AG08395 (cell line): ENCODE measurements around the gene CDK7.
A peak's percentile ranks its signal among the peaks of the same experiment; 100 is the strongest.
"Not testable (repeated sequence)": the region's sequence is repeated elsewhere in the genome, so short reads cannot be mapped to it uniquely, and the experiment has no call there.

Experiments used
- DNase-seq: peaks from one replicate; pipeline ENCODE4 v3.0.0; 2012; ENCODE audit warnings: mixed read lengths, low spot score

The CDK7 gene

DNA sequence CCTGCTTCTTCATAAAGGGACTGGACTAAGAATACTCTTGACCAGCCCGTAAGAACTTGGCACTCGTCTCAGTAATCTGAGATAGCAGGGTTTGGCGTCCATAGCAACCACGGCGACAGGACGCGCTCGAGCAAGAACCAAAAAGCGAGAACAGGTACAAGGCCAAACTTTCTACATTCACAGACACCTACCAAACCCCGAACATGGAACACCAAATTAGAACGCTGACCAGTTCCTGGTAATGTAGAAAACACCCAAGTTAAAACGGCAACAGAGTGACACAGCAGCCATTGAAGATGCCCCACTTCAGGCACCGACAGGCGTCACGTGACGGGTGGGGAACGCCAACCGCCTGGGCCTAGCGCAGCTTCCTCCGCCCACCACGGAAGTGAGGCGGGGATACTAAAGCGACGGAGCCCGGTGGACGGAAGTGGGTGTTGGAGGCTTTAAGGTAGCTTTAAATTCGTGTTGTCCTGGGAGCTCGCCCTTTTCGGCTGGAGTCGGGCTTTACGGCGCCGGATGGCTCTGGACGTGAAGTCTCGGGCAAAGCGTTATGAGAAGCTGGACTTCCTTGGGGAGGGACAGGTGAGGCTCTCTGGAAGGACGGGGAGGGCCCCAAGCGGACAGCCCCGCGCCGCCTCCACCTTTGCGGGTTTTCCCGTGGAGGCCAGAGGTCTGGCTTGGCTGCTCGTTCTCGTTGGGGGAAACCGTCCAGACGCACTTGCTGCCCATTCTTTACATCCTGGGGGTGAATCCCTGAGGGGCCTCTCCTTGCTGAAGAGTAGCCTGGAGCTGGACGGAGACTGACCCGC lies at the start of gene CDK7:
TSS of gene CDK7 (plus strand) at position 430 of the 812 bp plus-strand sequence. CDS start at position 520, 90 bp downstream.
- DNase-seq = peak; percentile 97

DNA sequence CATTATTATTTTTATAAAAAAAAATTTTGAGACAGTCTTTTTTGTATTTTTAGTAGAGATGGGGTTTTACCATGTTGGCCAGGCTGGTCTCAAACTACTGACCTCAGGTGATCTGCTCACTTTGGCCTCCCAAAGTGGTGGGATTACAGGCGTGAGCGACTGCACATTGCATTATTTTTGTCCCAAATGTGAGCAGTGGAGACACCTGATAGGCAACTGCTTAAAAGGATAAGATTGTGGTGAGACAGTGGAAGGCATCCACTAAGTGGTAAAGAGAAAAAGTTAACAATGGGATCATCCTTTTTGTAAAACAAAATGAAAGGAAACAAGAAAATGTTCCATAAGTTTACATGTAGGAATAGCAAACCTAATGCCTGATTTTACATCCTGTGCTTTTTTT lies 47.3 kb upstream of the CDK7 start:
- no peak for DNase-seq

DNA sequence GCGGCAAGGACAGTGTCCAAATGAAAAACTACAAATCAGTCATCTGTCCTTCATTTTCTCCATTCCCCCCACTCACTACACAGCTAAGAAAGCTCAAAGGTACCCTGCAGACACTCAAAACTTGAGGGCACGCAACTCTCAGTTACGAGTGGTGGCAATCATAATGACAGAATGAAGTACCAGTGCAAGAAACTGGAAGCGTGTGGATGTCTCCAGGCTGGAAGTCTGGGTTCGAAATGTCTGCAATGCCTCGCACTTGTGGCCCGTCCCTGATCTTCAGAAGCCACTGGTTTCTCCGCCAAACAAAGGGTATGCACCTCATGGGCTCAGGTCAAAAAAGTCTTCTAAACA lies 45.9 kb upstream of the CDK7 start:
- no peak for DNase-seq

DNA sequence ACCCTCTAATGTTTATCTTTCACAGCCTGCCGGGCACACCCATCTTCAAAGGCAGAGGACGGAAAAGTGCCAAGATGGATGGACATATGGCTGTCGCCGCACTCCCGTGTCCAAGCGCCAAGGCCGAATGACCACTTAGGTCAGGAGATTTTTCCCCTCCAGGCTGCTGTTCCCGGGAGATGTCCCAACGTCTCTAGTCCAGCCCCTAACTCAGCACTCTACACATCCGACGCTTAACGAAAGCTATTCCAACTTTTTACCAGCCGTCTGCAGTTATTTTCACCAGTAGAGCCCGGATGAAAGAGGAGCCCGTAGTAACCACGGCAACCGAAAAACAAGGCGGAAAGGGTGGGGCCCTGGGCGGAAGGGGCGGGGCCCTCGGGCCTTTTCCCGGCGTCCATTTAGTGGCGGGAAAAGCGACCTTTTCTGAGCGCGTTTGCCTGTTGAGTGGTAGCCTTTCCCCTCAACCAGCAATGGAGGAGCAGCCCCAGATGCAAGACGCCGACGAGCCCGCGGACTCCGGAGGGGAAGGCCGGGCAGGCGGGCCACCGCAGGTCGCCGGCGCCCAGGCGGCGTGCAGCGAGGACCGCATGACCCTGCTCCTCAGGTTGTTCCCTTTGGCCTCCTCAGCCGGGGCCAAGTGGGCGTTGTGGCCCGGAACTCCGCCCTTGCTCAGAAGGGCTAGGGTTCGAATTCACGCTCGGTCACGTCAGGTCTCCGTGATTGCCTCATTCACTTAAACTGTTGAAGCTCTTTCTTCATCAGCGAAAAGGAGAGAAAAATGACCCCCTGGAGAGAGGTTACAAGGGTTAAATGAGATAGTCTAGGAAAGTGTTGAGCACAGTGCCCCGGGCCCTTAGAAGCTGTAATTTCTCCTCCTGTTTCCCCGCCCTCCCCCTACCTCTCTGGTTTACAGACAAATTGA lies 45.3 kb upstream of the CDK7 start, which contains the start of gene CENPH:
TSS of gene CENPH (plus strand) at position 422 of the 925 bp plus-strand sequence. CDS start at position 474, 52 bp downstream.
- peak; percentile 96 for DNase-seq

DNA sequence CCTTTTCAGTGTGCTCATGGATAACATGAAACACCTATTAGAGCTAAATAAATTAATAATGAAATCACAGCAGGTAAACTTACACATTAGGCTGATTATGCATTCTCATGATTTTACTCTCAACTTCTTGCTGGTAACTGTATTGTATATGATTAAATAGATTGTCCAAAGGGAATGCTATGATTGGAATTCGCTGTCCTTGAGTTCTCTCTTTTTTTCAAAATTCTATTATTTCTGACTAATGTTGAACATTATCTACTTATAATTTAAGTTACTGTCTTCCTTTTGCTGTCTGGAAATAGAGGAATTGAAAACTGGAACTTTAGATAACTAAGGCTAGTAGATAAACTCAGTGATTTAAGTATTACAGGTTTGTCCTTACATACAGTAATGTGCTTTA lies 32.2 kb upstream of the CDK7 start:
- no peak for DNase-seq

DNA sequence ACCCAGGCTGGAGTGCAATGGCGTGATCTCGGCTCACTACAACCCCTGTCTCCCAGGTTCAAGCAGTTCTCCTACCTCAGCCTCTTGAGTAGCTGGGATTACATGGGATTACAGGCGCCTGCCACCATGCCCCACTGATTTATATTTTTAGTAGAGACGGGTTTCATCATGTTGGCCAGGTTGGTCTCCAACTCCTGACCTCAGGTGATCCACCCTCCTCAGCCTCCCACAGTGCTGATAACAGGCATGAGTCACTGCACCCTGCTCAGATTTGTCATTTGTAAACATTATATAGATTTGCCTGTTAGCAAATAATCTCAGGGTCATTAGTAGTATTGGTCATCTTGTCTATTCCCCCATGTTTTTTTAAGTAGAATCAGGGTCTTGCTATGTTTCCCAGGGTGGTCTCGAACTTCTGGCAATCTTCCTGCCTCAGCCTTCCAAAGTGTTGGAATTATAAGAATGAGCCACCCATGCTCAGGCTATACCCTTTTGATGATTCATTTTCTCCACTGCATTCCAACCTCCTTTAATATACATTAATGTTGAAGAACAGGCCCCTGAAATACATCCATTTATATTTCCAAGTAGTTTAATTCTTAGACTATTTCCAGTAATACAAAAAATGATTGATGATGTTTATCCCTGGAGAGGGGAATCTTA lies 28.0 kb upstream of the CDK7 start:
- DNase-seq = no peak

DNA sequence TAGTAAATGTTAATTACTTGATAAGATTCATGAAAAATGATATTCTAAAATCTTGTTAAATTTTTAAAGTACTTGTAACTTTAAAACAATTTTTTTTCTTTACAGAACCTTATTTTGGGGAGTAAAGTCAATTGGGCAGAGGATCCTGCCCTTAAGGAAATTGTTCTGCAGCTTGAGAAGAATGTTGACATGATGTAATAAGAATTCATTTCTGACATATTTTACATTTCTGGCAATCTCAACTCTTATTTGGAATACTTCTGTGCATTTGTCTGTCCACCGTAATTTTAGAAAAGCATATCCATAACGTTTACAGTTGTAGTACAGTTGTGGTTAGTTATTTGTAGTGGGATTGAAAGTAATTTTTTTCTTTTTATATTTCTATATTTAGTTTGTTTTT lies 25.1 kb upstream of the CDK7 start:
- no peak for DNase-seq

DNA sequence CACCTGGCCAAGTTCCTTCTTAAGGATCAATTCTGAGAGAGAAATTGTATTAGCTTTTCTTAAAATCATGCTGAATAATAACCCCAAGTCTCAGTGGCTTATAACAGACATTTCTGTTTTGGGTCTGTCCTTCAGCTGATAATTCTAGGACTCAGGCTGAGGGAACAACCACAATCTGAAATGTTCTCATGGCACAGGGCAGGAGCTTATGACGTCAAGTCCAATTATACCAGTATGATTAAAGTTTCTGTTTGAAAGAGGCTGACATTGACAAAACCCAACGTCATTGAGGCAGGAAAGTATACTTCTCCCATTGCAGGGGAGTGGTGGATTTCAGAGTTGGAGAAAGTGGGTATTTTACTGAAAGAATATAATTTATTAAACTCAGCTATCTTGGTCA lies 23.5 kb upstream of the CDK7 start:
- no peak for DNase-seq

DNA sequence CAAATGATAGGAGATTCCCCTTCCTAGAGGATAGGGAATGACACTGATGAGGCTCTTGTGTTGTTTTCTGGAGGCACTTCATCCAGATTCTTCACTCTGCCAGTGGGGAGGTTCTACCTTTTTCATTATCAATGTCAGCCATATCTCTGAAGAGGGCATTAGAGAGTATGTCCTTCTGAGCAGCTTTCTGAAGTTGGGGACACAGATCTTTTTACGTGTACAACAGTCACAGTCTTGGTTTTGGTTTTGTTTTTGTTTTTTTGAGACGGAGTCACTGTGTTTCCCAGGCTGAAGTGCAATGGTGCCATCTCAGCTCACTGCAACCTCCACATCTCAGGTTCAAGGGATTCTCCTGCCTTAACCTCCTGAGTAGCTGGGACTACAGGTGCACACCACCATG lies 22.7 kb upstream of the CDK7 start:
- no peak for DNase-seq

DNA sequence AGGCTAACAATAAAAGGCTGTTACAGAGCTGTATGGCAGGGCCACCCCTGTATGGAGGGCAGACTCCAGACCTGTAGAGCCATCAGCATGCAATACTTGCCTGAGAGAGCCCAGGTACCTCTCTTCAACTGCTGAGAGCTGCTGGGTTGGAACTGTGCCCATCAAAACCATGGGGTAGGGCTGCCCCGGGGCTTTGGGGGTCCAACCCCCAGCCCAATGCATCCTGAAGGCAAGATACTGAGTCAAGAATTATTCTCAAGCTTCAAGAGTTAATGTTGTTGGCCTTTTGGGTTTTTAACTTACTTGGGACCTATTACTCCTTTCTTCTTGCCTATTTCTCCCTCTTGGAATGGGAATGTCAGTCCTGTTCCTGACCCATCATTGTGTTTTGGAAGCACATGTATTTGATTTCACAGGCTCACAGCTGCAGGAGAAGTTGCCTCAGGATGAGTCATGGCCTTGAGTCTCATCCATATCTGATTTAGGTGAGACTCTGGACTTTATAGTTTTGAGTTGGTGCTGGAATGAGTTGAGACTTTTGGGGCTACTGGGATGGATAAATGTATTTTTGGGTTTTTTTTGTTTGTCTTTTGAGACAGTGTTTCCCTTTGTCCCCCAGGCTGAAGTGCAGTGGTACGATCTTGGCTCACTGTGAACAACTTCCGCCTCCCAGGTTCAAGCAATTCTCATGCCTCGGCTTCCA lies 21.0 kb upstream of the CDK7 start:
- DNase-seq = peak; percentile 36

DNA sequence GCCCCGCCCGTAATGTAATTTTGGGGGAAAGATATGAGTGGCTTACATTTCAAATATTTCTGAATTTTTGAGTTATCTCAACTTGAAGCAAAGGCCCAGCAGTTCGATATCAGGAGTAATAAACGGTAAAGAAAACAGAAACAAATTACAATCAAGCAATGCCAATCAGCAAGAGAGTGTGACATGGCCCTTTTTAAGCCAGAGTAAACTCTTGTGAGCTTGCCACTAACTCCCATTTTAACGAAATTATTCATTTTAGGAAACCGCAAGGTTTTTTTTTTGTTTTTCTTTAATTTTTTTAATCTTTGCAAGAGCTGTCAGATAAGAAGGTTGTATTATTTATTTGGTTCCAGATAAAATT lies 17.6 kb upstream of the CDK7 start:
- DNase-seq = no peak

DNA sequence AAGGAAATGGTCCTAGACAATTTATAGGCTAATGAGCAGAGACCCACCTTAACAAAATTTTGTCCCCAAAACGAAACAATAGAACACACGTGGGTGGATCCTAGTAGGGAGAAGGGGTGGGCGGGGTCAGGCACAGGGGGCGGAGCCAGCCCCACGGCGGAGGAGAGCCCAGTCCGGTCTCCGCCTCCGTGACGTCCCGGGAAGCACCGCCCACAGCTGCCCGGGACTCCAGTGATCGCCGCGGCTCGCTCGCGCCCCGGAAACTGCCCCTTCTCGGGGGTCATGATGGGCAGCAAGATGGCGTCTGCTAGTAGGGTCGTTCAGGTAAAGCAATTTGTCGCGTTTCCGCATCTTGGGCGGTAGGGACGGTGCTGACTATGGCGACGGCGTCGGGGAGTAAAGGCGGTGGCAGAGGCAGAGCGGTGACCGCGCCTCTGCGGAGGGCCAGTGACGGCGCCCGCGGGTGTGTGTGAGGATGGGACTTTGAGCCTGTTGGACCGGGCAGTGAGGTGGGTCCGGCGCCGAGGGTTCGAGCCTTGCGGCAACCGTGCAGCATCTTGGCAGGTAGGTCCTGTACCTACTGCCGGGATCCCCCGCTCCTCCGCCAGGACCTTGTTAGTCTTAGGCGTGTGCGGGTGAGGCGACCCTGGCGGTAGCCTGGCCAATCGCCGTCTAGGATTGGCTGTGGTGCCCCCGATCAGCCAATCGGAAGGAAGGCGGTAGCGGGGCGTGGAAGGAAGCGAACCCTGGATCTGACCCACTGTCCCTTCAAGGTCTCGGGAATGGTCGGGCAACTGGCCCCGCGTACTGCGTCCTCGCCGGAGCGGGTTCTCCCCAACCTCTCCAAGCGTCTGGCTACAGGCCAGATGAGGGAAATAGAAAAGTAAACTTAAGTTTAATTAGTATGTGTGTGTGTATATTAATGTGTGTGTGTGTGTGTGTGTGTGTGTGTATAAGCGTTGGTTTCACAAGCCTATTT lies 16.8 kb upstream of the CDK7 start:
- DNase-seq = peak; percentile 99

DNA sequence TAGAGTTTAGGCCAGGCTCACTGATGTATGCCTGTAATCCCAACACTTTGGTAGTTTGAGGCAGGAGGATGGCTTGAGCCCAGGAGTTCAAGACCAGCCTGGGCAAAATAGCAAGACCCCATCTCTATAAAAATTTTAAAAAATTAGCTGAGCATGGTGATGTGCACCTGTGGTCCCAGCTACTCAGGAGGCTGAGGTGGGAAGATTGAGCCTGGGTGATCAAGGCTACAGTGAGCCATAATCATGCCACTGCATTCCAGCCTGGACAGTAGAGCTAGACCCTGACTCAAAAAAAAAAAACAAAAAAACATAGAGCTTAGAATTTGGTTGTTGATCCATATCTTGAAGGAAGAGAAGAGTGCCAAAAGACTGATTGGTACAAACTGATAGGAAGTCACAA lies 14.7 kb upstream of the CDK7 start:
- no peak for DNase-seq

DNA sequence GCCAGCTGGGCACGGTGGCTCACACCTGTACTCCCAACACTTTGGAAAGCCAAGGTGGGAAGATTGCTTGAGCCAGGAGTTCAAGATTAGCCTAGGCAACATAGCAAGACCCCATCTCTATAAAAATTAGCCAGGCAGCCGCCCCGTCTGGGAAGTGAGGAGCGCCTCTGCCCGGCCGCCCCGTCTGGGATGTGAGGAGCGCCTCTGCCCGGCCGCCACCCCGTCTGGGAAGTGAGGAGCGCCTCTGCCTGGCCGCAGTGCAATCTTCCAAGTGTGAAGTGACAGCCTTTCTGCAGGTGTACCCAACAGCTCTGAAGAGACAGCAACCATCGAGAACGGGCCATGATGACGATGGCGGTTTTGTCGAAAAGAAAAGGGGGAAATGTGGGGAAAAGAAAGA lies 14.3 kb upstream of the CDK7 start:
- DNase-seq = not testable (repeated sequence)

DNA sequence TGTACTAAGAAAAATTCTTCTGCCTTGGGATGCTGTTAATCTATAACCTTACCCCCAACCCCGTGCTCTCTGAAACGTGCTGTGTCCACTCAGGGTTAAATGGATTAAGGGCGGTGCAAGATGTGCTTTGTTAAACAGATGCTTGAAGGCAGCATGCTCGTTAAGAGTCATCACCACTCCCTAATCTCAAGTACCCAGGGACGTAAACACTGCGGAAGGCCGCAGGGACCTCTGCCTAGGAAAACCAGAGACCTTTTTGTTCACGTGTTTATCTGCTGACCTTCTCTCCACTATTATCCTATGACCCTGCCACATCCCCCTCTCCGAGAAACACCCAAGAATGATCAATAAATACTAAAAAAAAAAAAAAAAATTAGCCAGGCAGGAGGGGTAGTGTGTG lies 13.9 kb upstream of the CDK7 start:
- DNase-seq = not testable (repeated sequence)

DNA sequence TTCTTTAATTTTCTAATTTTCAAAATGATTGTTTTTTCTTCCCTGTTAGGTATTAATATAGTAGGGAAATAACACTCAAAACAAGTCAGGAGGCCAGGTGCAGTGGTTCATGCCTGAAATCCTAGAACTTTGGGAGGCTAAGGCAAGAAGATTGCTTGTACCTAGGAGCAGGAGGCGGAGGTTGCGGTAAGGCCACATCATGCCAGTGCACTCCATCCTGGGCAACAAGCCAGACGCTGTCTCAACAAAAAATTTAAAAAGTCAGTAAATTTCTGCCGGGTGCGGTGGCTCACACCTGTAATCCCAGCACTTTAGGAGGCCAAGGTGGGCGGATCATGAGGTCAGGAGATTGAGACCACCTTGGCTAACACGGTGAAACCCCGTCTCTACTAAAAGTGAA lies 10.2 kb upstream of the CDK7 start:
- DNase-seq = no peak

DNA sequence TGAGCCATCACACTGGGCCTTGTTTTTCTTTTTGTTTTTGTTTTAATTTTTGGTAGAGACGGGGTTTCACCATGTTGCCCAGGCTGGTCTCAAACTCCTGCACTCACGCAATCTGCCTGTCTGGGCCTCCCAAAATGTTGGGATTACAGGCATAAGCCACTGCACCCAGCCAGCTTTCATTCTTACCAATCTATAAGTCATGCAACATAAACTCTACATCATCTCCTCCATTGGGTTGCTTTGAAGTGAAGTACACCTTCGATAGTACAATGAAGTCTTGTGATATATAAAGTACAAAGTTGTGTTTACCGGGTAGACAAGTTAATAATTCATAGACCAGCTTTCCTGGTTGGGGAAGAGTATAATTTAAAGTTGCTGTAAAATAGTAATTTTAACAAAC lies 8.8 kb upstream of the CDK7 start:
- no peak for DNase-seq

DNA sequence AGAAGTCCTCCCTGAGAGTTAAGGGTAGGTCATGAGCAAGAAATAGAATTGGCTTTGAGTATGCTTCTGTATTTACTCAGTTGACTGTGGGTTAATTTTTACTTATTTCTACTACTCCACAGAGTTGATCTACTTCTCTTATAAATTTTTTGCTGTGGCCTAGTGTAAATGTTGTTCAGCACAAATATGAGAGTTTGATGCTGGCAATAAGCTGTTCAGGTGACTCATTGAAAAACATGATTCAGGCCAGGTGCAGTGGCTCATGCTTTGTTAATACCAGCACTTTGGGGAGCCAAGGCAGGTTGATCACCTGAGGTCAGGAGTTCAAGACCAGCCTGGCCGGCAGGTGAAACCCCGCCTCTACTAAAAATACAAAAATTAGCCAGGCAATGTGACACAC lies 4.5 kb upstream of the CDK7 start:
- DNase-seq = no peak

DNA sequence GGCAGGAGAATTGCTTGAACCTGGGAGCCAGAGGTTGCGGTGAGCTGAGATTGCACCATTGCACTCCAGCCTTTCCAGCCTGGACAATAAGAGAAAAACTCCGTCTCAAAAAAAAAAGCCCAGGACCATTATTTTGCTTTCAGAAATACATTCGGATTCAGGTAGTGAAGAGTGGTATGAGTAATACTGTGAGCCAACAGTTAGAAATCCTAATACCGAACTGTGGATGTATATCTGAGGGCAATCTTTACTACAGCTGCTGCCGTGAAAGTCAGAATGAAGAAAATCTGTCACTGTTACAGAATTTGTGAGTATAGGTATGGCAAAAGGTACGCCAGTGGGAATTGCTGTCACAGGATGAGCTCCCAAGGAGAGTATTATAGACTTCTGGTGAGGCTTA lies 3.4 kb upstream of the CDK7 start:
- DNase-seq = no peak

DNA sequence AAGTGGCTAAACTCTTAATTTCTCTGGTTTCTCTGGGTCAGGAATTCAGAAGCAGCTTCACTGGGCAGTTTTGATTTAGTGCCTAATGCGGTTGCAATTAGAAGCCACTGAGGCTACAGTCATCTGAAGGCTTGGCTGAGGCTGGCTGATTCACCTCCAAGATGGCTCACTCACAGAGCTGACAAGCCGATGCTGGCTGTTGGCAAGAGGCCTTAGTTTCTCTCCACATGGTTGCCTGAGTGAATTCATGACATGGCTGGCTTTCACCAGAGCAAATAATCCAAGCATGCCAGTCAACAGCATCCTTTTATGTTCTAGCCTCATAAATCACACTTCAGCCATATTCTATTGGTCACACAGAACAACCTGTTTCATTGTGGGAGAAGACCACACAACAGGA lies 2.8 kb upstream of the CDK7 start:
- no peak for DNase-seq

DNA sequence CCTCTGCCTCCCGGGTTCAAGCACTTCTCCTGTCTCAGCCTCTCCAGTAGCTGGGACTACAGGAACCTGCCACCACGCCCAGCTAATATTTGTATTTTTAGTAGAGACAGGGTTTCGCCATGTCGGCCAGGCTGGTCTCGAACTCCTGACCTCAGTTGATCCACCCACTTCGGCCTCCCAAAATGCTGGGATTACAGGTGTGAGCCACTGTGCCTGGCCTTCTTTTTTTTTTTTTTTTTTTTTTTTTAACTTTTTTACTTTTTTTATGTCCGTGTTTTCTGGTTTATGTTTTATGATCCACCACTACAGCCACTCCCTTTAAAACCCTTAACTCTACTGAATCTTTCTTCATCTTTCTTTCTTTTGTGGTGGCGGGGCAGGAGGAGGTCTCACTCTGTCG lies 2.0 kb downstream of the CDK7 start:
- not testable (repeated sequence) for DNase-seq
